Measurements from ENCODE around the gene EXOC3L4. TPM values are rescaled to one million over a fixed set of nuclear protein-coding genes. Genes with fewer than 3 reads are reported as not detected.

Gene EXOC3L4
- total and polyA plus RNA-seq, 8 donors = 0.63 to 8.9 (median 1.3) TPM

GRCh38 chr14:103104654-103105452 lies 10.3 kb downstream of the EXOC3L4 start:
- Histone ChIP-seq H3K36me3 (no peaks in the 10 kb centered on the region), H3K4me3 (peak overlapping the region in 1 of 4 donors; percentile 22), H3K27ac (no peak overlapping the region), H3K4me1 (peaks cover under 1 to 5% (median 4%) of the 10 kb centered on the region in 3 donors), H3K9me3 (no peaks in the 10 kb centered on the region), H3K27me3 (no peaks in the 10 kb centered on the region)
- no peak for FAIRE-seq
- WGBS, 2 donors = 5 to 9% methylated on average over 41 to 59 of the region's 59 CpGs
- peak; percentile 90 to 92 (median 92) for TF ChIP-seq CTCF (IDR thresholded peaks at IDR 0.05)
- DNase-seq = peak; percentile 68 to 96 (median 84)
- peak; percentile 84 to 90 (median 88) for ATAC-seq
- intact Hi-C loops (cut with DNase I) = loop anchor here in 2 of 3 donors (10.0 kb wide), 2 partner anchors 80 to 190 kb away; no protein-coding TSS in a partner anchor

GRCh38 chr14:103105580-103106150 lies 11.1 kb downstream of the EXOC3L4 start:
- FAIRE-seq (no peak), DNase-seq (peak in 2 of 6 donors; percentile 32 to 40), ATAC-seq (no peak)
- Histone ChIP-seq H3K27ac (no peak overlapping the region), H3K9me3 (no peaks in the 10 kb centered on the region), H3K36me3 (no peaks in the 10 kb centered on the region), H3K4me3 (no peak overlapping the region), H3K27me3 (no peaks in the 10 kb centered on the region), H3K4me1 (peaks cover 5 to 8% (median 7%) of the 10 kb centered on the region in 3 donors)
- TF ChIP-seq CTCF (IDR thresholded peaks at IDR 0.05) = no peak
- intact Hi-C loops (cut with DNase I) = loop anchor here in 2 of 3 donors (10.0 kb wide), 2 partner anchors 79 to 189 kb away; no protein-coding TSS in a partner anchor
- 53 to 65% methylated on average over 9 of the region's 9 CpGs for WGBS, 2 donors

- Histone ChIP-seq H3K9me3 (no peaks in the 10 kb centered on the region), H3K4me1 (peaks cover 19 to 23% (median 19%) of the 10 kb centered on the region in 3 donors), H3K27me3 (no peaks in the 10 kb centered on the region), H3K36me3 (no peaks in the 10 kb centered on the region), H3K27ac (no peak overlapping the region), H3K4me3 (no peak overlapping the region)
- intact Hi-C loops (cut with DNase I) = loop anchor here in 2 of 3 donors (10.0 kb wide), 2 partner anchors 77 to 187 kb away; no protein-coding TSS in a partner anchor
- no peak for FAIRE-seq
- DNase-seq = peak in 1 of 6 donors; percentile 20
- TF ChIP-seq CTCF (IDR thresholded peaks at IDR 0.05) = no peak
- 88 to 93% methylated on average over 20 to 23 of the region's 23 CpGs for WGBS, 2 donors
- no peak for ATAC-seq
These were observed 12.9 kb downstream of the EXOC3L4 start for GRCh38 chr14:103107455-103107854.

GRCh38 chr14:103107941-103108748 lies 13.6 kb downstream of the EXOC3L4 start:
- H3K27ac ChIP-seq = peak overlapping the region in 2 of 4 donors; percentile 39
- no peak for TF ChIP-seq CTCF (IDR thresholded peaks at IDR 0.05)
- DNase-seq (peak in 1 of 6 donors; percentile 46), FAIRE-seq (no peak), ATAC-seq (no peak)
- no peaks in the 10 kb centered on the region for H3K27me3 ChIP-seq
- H3K4me3 ChIP-seq = no peak overlapping the region
- intact Hi-C loops (cut with DNase I) = loop anchor here in 2 of 3 donors (10.0 kb wide), 2 partner anchors 77 to 187 kb away; no protein-coding TSS in a partner anchor
- no peaks in the 10 kb centered on the region for H3K36me3 ChIP-seq
- H3K4me1 ChIP-seq = peaks cover 19 to 23% (median 19%) of the 10 kb centered on the region in 3 donors
- H3K9me3 ChIP-seq = no peaks in the 10 kb centered on the region
- WGBS, 2 donors = 85 to 93% methylated on average over 27 to 28 of the region's 28 CpGs

All from pancreas (tissue), 10 donors.